NB4 (cell line): ENCODE measurements around the gene CLCF1.

Source experiments
- CTCF ChIP-seq: IDR thresholded peaks from one replicate; pipeline ENCODE4 v1.5.1; 2012; ENCODE audit warnings: low read depth, low read length
- POLR2A ChIP-seq: IDR thresholded peaks from 2 replicates; pipeline ENCODE4 v1.6.1; 2011; ENCODE audit warnings: mild to moderate bottlenecking; ENCODE audit not compliant: insufficient read length; ENCODE audit errors: extremely low read depth

GRCh38 chr11:67322049-67322448 lies 51.3 kb downstream of the CLCF1 start:
- TF ChIP-seq CTCF = no peak
- no peak for TF ChIP-seq POLR2A
